ENCODE measurements around the gene SMAD7.

SMAD7 gene

DNA sequence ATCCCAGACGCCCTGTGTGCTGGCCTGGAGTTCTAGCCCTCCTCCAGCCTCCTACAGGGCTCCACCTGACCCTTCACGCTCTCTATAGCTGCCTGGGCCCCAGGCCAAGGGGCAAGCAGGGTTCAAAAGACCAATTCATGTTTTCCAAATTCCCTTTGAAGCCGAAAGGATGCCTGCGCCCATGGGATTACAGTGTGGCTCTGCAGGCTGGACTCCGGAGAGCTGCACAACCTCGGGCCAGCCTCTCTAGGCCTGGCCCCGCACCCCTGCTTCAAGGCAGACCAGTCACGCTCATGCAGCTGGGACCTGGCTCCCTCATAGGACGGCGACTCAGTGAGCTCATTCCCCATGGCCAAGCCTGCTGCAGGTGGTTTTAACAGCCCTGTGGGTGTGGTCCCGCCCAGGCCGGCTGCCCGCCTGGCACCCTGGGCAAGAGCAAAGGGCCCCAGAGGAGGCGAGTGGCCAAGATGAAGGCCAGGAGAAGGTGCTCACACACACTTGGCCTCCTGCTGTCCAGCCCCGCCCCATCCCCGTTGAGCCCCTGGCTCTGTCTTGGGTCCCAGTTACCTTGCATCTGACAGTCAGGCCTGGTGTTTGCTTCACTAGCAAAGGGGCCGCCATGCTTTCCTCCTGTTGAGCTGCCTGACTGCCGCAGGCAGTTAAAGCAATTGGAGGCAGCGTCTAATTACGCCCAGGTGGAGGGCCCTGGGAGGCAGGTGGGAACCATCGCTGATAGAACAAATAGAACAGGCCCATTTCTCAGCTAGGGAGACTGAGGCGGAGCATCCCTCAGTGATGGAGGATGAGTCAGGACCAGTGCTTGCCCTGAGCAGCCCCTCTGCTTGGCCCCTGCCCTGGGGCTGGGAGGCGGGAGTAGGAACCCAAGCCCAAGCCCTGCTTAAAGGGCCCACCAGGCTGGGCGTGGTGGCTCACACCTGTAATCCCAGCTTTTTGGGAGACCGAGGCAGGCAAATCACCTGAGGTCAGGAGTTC is 56.9 kb downstream of the SMAD7 start:
- DNase-seq (ENCODE audit: low read depth) = no peak

DNA sequence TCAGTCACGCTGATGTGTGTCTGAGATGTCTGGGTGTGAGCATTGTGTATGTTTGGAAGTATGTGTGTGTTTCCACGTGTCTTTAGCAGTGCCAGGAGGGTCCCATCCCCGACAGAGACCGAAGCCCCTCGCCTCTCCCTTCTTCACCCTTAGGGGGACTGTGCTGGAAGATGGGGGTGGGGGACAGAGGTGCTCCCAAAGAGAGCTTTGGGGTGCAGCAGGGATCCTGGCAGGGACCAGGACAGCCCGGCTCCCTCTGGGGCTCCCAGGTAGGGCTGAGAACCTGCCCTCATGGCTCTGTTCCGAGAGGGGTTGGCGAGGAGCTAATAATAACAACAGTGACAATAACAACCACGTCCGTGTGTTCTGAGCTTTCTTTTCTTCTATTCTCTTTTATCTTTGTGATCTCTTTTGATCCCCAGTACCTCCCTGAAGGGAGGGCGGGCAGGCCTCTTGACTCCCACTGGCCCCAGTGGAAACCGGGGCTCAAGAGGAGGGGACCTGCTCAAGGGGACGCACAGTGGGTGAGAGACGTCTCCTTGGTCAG is 57.6 kb downstream of the SMAD7 start:
- DNase-seq (ENCODE audit: low read depth) = no peak

DNA sequence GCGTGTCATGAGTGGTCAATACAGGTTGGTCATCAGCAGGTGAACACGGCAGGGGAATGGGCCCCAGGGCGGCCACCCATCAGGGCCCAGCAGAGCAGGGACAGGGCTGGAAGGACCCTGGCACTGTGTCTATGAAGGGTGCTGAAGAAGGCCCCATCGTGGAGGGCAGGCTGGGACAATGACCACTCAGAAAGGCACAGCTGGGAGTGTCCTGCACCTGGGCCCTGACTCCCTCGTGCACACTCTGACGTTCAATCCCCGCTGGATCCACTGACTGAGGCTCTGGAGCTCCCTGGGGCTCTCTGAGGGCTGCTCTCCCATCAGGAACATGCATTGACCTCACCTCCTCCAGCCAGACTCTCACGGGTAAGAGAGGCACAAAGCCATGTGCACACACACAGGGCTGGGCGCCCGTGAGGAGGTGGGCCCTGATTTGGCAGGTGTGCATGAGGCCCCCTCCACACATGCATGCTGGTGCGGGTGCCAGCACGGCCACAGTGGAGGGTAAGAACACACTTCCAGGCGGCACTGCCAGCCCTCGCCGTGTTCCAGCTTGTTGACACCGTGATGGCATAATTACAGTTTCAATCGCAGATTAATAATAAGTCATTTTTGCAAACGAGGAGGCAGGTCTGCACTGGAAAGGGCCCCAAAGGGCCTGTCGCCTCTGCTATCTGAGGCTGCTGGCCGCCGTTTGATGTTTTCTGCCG is 58.5 kb downstream of the SMAD7 start:
- no peak for DNase-seq (ENCODE audit: low read depth)

DNA sequence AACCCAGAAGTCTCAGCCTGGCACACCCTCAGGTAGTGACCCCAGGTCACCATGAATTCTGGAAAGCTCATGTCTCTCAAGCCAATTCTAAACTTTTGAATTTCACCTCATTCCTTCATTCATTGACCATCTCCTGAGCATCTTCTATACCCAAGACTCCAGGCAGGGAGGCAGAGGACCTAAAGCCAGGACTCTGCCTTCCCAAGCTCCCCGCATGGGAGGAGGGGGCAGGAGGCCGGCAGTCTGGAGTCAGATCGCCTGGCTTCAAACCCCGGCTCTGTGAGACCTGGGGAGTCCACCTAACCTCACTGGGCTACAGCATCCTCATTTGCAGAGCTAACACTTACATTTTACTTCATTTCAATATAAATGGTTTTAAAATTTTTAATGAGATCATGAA is 59.0 kb downstream of the SMAD7 start:
- no peak for DNase-seq (ENCODE audit: low read depth)

DNA sequence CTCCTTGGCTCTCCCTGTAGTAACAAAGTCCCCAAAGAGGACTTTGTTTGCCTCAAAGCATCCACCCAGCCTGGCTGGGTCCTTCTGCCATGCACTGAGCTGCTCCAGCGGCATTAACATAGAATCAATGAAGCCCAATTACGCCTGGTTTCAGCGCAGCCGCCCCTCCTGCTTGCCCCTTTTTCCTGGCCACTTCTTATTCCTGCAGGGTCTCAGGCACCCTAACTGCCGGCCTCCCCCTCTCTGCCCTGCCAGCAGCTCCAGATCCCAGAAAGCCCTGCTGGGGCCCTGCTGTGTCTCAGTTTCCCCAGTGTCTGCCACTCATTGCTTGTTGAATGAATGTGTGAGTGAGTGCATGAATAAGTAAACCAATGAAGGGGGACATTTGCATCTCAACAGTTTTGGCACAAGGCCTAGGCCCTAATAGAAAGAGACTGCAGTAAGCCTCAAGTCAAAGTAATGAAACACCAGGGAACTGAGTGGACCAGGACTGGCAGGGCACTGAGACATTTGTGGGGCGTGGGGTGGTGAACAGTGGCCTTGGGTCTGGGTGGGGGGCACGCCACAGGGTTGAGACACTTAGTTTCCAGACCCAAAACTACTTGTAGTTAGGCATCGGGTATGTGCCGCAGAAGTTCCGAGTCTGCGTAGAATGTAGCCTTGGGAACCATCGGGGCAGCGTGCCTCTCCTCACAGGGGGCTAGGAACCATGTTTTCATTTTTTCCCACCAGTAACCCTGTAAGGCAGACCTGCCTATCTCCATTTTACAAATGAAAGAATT is 60.6 kb downstream of the SMAD7 start:
- no peak for DNase-seq (ENCODE audit: low read depth)

DNA sequence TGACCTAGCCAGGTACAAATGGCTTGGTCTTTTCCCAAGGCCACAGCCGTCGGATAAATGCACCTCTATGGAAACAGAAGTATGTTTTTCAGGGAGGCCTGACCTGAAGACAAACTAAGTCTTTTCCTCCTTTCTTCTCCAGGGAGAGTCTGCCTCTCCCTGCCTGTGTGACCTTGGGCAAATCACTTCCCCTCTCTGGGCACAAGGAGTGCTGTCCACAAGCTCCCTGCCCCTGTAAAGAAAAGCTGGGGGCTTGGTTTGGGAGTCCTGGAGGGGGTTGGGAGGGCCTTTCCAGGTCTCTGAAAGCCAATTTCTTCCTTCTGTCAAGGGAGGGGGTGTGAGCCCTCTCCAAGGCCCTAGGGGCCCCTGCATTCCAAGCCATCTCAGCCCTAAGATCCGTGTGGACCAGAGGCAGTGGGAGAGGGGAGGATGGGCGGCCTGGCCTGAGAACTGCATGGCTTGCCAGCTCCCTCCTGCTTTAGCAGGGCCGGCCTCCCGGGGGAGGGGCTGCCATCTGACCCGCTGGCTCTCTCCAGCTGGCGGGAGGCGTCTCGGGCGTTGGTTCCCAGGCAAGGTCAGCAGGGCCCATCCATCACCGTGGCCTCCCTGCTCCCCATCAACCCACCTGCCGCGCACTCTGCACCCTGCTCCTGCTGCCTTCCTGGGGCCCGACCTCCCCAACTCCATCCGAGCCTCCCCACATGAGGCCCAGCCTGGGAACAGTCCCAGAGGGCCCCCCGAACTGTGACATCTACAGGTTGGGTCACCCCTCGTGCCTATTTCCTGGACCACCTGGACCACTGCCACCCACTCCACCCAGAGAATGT is 61.4 kb downstream of the SMAD7 start:
- no peak for DNase-seq (ENCODE audit: low read depth)

DNA sequence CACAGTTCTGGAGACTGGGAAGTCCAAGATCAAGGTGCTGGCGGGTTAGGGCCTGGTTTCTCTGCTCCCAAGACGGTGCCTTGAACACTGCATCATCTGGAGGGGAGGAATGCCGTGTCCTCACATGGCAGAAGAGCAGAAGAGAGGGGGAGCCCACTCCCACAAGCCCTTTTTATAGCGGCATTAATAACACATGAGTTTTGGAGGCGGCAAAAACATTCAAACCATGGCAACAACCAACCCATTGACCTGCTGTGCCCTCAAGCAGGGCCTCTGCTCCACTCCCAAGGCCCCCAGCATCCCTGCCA is 62.0 kb downstream of the SMAD7 start:
- no peak for DNase-seq (ENCODE audit: low read depth)

DNA sequence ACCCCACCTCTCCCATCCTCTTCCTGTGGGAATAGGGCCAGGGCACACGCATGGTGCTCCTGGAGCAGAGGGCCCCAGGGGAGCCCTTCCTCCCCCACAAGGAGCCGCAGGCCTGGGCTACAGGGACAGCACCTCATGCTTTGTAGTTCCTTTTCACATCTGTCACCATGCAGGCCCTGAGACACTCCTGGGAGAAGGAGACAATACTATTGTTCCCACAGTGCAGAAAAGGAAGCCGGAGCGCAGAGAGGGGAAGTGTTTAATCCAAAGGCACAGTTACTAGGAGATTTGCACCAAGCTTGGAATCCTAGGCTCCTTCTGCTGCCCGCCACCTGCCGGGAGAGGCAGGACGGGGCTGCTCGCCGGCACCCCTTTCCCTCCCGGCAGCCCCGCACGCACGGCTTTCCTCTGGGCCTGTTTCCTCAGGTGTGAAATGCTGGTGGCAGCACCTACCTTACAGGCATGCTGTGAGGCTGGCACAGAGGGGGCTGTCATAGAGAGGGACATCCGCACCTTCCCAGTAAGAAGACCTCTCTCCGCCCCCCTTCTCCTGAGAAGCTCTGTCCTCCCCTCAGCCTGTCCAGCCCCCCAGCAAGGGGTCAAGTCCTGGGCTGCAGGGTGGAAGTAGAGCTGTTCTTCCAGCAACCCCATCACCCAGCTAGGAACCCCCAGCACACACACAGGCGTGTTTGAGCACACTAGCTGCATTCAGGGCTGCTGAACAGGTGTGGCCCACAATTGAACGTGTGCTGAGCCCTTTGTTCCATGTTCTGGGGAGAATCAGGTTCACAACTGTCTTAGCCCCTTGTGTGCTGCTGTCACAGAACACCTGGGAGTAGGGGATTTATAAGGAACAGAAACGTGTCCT is 62.6 kb downstream of the SMAD7 start:
- no peak for DNase-seq (ENCODE audit: low read depth)

DNA sequence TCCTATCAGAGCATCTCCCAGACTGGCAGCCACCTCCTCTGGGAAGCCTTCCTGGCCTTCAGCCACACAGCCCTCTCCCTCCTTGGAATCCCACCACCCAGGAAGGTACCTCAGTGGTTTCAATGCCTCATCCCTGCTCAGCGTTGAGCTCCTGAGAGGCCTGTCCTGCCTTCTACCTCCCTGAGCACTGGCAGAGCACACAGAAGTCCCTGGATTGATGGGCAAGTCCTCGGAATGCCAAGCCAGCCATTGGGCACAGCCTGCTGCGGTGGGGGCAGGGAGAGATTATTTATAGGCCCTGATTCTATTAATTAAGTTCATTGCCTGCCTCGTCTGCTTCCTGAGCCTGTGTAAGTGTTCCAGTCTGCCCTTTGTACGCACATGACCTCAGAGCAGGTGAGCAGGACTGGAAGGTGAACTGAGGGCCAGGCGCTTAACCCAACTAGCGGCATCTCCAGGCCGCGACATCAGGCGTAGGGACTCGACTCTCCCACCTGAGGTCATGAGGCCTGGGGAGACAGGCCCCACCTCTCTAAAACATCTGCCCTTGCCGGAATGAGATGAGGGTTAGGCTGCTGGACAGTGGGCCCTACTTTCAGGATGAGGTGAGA is 63.4 kb downstream of the SMAD7 start:
- DNase-seq (ENCODE audit: low read depth) = no peak

DNA sequence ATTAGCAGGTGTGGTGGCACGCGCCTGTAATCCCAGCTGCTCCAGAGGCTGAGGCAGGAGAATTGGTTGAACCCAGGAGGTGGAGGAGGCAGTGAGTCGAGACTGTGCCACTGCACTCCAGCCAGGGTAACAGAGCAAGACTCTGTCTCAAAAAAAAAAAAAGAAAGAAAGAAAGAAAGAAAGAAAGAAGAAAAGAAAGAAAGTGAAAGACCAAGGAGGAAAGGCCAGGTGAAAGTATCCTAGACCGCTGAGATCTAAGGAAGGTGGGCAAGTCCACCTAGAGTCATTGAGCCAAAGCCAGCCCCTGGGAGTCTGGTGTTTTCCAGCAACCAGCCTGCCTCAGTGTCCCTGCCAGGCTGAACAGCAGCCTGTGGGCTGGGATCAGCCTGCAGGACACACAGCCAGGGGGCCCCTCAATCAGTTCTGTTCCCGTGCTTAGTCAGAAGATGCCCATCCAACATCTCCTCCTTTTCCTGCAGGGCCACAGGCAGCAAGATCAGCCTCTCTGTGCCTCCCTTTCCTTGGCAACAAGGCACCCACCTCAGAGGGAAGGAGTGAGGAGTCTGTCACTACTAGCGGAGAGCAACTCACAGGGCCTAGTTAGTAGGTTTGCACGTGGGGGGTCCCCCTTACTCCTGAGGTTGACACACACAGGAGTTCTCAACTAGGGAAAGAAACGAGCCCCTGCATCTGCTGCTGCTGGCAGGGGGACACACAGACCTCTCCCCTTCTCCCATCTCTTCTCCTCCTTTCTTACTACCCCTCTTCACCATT is 64.1 kb downstream of the SMAD7 start:
- no peak for DNase-seq (ENCODE audit: low read depth)

DNA sequence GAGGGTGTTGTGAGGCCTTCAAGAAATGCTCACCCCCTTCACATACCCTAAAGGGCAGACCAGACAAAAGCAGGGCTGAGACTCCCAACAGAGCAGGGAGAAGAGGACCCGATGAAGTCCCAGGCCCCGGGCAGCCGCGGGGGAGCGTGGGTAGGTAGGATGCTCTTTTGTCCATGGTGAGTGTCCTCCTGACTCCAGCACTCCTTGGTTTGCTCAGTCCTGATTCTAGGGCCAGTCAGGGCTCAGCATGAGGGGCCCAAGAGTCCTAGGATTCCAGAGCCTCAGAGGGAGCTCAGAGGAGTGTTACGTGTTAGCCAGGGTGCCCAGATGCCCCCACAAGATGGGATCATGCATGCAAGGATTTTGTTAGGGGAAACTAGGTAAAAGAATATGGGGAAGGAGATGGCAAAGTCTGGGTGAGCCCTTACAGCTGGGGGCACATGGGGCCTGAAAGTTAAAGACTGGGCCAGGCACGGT is 64.8 kb downstream of the SMAD7 start:
- DNase-seq (ENCODE audit: low read depth) = no peak

DNA sequence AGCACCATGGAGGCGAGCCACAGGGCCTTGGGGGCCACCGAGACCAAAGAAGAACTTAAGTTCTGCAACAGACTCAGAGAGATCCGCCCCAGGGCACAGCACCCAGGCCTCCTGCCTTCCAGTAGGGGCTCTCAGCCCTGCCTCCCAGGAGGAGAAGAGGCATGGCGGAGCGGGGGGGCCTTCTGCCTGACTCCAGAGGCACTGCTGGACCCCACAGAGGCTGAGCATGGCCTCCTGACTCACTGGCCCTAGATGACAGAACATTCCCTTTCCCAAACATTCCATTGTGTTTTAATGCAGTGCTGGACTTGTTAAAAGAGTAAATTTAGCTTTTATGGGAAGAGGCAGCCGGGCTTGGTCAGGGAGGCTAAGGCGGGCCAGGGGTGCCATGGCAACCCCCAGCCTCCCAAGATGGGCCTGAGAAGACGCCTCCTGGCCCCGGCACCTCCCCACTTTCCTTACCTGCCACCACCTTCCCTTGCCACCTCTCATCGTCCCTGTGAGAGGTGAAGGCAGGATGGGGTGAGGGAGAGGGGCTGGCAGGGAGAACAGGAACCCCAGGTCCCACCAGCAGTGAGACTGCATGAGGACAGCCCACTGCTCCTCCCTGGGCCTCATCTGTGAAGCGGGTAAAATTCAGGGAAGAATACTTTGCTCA is 65.4 kb downstream of the SMAD7 start:
- no peak for DNase-seq (ENCODE audit: low read depth)

DNA sequence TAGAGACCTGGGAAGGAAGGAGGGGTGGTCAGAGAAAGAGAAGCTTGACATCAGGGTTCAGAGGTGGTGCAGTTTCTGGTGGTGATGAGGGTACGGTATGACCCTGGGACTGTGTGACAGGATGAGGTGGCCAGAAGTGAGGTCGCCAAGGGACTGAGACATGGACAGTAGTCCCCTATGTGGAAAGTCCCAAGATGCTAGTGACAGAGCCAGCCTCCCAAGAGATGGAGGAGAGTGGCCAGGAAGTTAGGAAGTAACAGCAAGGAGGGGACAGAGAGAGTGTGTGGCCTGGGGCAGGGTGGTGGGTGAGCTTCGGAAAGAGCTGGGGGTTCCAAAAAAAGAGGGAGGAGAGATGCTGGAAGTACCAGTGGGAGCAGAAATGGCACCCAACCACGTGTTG is 66.0 kb downstream of the SMAD7 start:
- DNase-seq (ENCODE audit: low read depth) = no peak

DNA sequence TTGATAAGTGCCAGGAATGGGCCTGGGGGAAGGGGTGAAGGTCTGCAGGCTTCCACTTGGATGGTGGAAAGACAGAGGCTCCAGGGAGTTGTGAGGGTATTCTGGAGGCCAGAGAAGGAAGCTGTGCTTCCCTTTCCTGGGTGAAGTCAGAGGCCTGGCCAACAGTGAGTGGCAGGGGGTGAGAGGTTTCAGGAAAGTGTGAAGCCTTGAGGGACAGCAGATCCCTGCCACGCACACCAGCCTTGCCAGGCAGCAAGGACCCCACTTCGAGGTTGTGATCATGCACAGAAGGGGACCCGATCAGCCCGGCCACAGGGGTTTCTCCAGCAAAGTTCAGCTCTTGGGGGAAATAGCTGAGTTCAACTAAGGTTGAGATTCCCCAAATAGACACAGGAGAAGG is 66.5 kb downstream of the SMAD7 start:
- DNase-seq (ENCODE audit: low read depth) = no peak

DNA sequence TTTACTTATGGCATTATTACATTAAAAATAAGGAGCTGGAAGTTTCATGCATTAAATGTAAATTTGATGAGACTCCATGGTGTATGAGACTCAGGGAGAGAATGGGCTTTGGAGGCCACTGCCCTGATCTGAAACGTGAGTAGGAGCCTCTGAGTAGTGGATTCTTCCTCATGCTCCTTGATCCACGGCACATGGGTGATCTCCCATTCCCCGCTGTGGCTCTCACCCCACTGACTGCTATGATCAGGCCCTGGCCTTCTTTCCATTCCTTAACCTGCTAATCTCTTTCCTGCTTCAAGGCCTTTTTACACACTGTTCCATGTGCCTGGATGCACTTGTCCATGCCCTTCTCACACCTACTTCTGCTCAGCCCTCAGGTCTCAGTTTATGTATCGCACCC is 68.4 kb downstream of the SMAD7 start:
- DNase-seq (ENCODE audit: low read depth) = no peak

DNA sequence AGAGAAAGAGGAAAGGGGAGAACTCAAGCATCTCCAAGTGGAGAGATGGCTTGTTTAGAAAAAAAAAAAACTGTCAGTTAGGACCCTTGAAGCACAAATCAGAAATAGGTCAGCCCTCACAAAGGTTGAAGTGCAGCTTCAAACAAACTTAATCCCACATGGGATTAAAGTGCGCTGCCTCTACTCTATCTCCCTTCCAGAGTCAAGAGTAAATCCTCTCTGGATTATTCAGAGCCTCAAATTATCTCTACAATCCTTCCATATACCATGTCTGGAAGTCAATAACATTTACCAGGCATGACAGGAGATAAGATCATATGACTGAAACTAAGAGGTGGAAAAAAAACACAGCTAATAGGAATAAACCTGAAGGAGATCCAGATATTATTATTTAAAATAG is 69.8 kb downstream of the SMAD7 start:
- no peak for DNase-seq (ENCODE audit: low read depth)

DNA sequence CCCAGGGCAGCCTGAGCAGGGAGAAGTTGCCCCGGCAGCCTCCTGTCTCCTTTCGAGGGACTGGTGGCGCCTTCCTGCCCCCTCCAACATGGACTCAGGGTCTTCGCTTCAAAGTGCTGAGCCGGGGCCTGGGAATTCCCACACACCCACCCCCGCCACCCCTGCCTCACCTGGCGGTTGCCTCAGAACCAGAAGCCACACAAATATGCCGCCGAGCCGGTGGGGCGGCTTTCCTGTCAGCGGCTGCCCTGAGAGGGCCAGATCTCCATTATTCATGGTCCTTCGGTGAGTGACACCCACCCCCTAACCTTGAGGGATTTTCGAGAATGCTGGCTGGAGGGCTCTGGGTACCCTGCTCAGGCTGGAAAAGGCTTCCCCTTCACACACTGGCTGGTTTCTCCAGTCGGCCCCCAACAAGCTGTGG is 71.7 kb downstream of the SMAD7 start:
- no peak for DNase-seq (ENCODE audit: low read depth)

DNA sequence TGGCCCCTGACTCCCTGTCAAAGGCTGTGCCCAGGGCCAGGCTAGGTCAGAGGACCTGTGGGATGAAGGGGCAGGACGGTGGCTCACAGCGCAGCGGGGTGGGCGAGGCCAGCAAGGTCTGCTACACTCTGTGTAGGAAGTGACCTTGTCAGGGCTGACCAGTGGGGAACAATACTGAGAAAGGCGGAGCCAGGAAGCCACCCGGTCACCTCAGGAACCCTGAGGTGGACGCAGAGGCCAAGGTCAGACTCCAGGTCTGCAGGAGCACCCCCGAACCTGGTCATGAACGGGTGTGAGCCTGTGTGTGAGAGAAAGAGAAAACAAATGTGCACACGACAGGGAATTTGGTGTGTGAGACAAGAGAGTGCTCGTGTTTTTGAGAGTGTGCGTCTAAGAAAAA is 72.3 kb downstream of the SMAD7 start:
- DNase-seq (ENCODE audit: low read depth) = no peak

DNA sequence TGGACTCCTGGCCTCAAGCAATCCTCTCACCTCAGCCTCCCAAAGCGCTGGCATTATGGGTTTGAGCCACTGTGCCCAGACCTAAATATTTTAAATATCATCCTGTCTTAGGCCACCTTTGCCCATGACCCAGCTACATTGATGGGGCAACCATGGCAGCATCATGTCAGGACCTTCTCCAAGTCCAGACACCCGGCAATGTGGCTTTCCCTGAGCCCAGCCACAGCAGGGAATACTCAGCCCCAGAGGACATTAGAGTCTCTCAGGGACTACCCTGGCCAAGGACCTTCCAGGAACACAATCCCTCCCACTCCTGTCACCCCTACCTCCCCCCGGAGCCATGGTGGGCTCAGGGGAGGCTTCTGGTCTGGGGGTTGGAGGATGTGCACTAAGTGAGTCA is 72.8 kb downstream of the SMAD7 start:
- DNase-seq (ENCODE audit: low read depth) = no peak
